Activated naive CD4-positive, alpha-beta T cell treated with anti-CD3 and anti-CD28 coated beads, Interleukin-2, amount 10 ng/mL, durations not matched to agents 7 days and 5 days (primary cell): ENCODE data around the gene EFCC1.

ENCODE experiments used
- CTCF ChIA-PET: fragments of 350-600 bp; sonication (Branson Sonifier 250); formaldehyde crosslinking; loops from one replicate; lab custom pipeline; 2021; ENCODE audit warnings: antibody characterized with exemption; lab: Charles Lee
- DNase-seq: peaks from one replicate; pipeline ENCODE4 v3.0.0-alpha.2; 2020
- H3K27ac Mint-ChIP-seq: one replicate; pipeline ENCODE4 v1.8.0; 2021; ENCODE audit warnings: mild to moderate bottlenecking, moderate library complexity, mixed read lengths
- H3K27me3 Mint-ChIP-seq: one replicate; pipeline ENCODE4 v1.8.0; 2021; ENCODE audit warnings: mild to moderate bottlenecking, mixed read lengths
- H3K36me3 Mint-ChIP-seq: one replicate; pipeline ENCODE4 v1.8.0; 2021; ENCODE audit warnings: mixed read lengths
- H3K4me1 Mint-ChIP-seq: one replicate; pipeline ENCODE4 v1.8.0; 2021; ENCODE audit warnings: mixed read lengths
- H3K4me3 Mint-ChIP-seq: one replicate; pipeline ENCODE4 v1.8.0; 2021; ENCODE audit warnings: mild to moderate bottlenecking, moderate library complexity, mixed read lengths
- H3K9me3 Mint-ChIP-seq: one replicate; pipeline ENCODE4 v1.8.0; 2021; ENCODE audit warnings: mixed read lengths

The EFCC1 gene

DNA sequence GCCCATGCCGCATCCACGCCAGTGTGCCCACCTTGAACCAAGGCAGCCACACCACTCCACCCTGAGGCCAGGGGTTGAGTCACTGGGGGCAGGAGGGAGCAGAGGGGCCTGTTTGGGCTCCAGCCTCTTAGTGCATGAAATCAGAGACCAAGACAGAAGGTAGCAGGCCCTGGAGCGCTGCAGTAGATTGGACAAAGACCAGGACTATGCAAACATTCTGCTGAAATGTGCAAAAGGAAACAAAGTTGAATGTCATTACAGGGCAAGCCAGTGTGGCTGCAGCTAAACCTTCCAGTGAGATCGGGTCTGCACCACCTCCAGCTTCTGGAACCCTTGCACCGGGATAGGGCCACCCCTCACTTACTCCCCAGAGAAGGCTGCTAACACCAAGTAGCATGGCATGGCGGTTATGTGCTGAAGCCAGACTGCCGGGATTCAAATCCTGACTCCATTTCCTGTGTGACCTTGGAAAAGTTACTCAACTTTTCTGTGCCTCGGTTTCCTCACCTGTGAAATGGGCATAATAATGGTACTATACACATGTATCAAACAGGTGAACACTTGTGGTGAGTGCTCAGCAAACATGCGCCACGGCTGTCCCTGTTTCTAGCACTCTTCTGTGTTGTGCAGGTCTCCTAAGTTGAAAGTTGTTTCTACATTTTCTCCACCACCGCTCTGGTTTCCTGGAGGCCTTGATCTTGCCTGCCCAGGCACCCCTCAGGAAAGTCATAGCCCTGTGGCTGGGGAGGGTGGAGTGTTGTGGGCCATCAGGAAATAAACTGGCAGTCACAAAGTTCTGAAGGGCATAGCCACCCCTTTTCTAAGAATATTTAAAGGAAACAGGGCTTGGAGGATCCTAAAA is 34.5 kb downstream of the EFCC1 start:
- CTCF ChIA-PET = interaction anchor here (2.5 kb wide), 1 partner anchor 18 kb away, joined by 11 read pairs; no protein-coding TSS in a partner anchor
- H3K27ac Mint-ChIP-seq = peak overlapping the region; percentile 2
- H3K4me1 Mint-ChIP-seq = peaks cover 18% of the 10 kb centered on the region
- peaks cover 52% of the 10 kb centered on the region for H3K27me3 Mint-ChIP-seq
- peak; percentile 38 for DNase-seq
- H3K36me3 Mint-ChIP-seq = no peaks in the 10 kb centered on the region
- H3K9me3 Mint-ChIP-seq = no peaks in the 10 kb centered on the region
- H3K4me3 Mint-ChIP-seq = no peak overlapping the region

DNA sequence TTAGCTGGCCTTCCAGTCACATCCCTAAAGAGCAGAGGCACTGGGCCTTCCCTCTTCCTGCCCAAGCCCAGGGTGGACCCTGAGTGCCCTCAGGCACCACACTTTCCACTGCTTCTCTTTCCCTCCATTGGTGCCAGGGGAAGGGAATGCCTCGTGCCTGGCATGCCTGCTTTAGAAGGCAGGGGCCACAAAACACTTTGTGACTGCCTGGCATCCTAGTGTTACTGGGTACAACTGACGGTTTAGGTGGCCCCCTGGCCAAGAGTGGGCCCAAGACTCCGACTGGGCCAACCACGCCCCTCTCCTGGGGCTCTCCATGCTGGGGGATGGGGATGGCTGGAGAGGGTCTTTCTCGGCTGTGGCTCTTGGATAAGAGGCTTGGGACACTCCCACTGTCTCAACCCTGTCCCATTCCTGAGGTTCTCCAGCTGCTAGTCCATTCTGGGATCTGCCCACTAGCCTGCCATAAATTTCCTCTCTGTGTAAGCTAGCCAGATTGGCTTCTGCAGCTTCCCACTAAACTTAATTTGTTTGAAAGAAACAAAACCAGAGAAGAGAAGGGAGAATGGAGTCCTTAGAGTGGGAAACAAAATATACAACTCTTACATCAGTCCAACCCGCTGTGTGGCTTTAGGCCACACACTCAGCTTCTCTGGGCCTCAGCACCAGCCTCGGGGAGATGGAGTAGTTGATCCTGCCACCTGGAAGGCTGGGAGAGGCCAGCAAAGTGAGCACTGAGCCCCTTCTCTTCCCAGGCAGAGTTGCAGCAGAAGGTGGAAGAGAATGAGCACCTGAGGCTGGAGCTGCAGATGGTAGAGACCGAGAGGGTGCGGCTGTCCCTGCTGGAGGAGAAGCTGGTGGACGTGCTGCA is 35.4 kb downstream of the EFCC1 start:
- Mint-ChIP-seq H3K27me3 (peaks cover 52% of the 10 kb centered on the region), H3K27ac (peak overlapping the region; percentile 2), H3K9me3 (no peaks in the 10 kb centered on the region), H3K36me3 (no peaks in the 10 kb centered on the region), H3K4me1 (peaks cover 18% of the 10 kb centered on the region), H3K4me3 (no peak overlapping the region)
- no peak for DNase-seq
- CTCF ChIA-PET = interaction anchor here (2.5 kb wide), 1 partner anchor 17 kb away, joined by 11 read pairs; no protein-coding TSS in a partner anchor

DNA sequence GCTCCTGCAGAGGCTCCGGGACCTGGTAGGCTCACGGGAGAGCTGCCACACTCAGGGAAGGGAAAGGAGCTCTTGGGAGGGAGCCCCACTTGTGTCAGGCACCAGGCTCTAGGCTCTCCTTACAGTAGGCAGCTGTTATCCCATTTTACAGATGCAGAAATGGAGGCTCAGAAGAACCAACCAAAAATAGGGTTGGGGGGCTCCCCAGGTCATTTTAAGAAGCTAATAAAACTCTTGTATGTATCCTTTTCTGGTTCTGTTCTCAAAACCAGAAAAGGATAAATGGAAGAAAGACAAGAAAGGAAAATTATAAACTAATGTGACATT is 36.0 kb downstream of the EFCC1 start:
- H3K27ac Mint-ChIP-seq = no peak overlapping the region
- no peaks in the 10 kb centered on the region for H3K9me3 Mint-ChIP-seq
- H3K36me3 Mint-ChIP-seq = no peaks in the 10 kb centered on the region
- no peak for DNase-seq
- no peak overlapping the region for H3K4me3 Mint-ChIP-seq
- CTCF ChIA-PET = interaction anchor here (0.9 to 2.5 kb wide), 2 partner anchors 16 to 21 kb away, joined by 3 to 11 read pairs; no protein-coding TSS in a partner anchor
- peaks cover 52% of the 10 kb centered on the region for H3K27me3 Mint-ChIP-seq
- peaks cover 18% of the 10 kb centered on the region for H3K4me1 Mint-ChIP-seq

DNA sequence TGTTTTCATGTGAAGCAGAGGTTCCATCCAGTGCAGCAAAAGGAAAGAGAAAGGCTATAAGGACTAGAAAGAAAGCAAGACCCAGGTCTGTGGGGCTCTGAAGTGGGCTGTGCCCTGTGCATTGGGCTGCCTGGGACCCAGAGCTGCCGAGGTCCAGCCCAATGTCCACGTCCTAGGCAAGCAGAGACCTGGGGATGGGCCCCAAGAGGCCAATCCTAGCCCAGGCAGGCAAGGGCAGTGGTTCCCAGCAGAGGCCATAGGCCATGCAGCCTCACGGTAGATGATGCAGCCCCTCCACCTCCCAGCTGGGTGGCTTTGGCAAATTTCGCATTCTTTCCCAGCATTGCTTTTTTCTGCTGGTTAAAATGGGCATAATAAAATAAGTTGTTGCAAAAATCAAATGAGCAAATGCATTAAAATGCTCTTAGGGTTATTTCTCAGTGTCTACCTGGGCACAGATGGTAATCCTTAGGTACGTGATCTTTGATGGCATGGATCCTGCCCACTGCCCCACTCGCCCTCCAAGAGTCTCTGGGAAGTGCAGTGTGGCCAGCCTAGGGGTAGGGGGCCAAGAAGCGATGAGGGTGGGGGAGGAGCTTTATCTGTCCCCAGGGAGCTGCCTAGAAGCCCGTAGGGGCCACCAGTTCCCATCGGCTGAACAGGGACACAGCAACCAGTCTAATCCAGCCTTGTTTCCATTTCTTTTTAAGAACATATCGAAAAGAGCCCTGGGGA is 37.2 kb downstream of the EFCC1 start:
- DNase-seq = no peak
- CTCF ChIA-PET = interaction anchor here (0.9 to 2.5 kb wide), 2 partner anchors 15 to 22 kb away, joined by 3 to 11 read pairs; no protein-coding TSS in a partner anchor

DNA sequence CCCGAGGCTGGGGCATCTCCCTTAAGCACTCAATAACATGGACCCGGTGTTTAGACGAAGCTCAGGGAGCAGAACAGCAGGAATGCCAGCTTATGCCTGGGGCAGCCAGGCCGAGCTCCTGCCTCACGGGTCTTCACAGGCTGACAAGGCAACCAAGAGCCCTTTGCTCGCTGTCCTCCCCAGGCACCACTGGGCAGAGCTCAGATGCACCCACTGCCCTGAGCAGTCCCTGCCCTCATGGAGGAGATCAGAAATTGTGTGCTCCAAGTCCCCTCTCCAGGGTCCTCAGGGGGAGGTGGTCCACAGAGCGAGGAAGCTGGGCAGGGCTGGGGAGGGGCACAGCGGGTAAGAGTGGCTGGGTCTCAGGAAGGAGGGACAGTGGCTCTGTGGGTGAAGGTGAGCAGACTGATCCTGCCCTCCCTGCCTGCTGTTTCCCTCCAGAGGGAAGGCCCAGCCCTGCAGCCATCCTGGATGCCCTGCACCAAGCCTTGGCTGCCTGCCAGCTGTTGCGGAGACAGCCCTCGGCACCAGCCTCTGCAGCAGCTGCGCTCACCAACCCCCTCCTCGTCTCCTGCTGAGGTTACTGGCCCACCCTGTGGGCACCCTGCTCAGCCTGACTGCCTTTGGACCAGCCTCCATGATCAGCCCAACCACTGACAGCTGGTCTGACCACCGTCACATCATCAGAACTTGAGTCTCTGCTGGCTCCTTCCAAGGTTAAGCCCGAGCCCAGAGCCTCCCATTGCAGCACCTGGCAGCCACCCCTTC is 38.4 kb downstream of the EFCC1 start:
- Mint-ChIP-seq H3K4me3 (no peak overlapping the region), H3K4me1 (peaks cover 18% of the 10 kb centered on the region), H3K36me3 (no peaks in the 10 kb centered on the region), H3K27me3 (peaks cover 60% of the 10 kb centered on the region), H3K9me3 (no peaks in the 10 kb centered on the region), H3K27ac (no peak overlapping the region)
- CTCF ChIA-PET = interaction anchor here (0.5 to 1.2 kb wide), 2 partner anchors 12 to 70 kb away, joined by 3 to 5 read pairs; no protein-coding TSS in a partner anchor
- no peak for DNase-seq

More for the DNA sequence above, 37.2 kb downstream of the EFCC1 start:
- Mint-ChIP-seq H3K9me3 (no peaks in the 10 kb centered on the region), H3K4me3 (no peak overlapping the region), H3K27me3 (peaks cover 59% of the 10 kb centered on the region), H3K4me1 (peaks cover 18% of the 10 kb centered on the region), H3K36me3 (no peaks in the 10 kb centered on the region), H3K27ac (no peak overlapping the region)

DNA sequence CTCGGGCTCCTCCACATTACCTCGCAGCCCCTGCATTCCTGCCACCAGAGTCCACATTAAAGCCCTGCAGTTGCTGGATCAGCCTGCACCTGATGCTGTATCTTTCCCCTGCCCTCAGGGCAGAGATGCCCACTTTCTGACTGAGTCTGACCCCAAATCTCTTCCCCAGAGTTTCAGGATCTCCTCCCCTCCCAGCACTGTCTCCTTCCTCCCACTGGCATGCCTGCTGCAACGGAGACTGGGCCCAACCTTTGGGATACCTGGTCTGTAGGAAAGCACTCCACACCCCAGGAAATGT is 38.9 kb downstream of the EFCC1 start:
- no peak for DNase-seq
- H3K36me3 Mint-ChIP-seq = no peaks in the 10 kb centered on the region
- H3K9me3 Mint-ChIP-seq = no peaks in the 10 kb centered on the region
- no peak overlapping the region for H3K27ac Mint-ChIP-seq
- peaks cover 18% of the 10 kb centered on the region for H3K4me1 Mint-ChIP-seq
- peaks cover 61% of the 10 kb centered on the region for H3K27me3 Mint-ChIP-seq
- H3K4me3 Mint-ChIP-seq = no peak overlapping the region
- CTCF ChIA-PET = interaction anchor here (0.5 to 1.2 kb wide), 2 partner anchors 12 to 70 kb away, joined by 3 to 5 read pairs; no protein-coding TSS in a partner anchor

DNA sequence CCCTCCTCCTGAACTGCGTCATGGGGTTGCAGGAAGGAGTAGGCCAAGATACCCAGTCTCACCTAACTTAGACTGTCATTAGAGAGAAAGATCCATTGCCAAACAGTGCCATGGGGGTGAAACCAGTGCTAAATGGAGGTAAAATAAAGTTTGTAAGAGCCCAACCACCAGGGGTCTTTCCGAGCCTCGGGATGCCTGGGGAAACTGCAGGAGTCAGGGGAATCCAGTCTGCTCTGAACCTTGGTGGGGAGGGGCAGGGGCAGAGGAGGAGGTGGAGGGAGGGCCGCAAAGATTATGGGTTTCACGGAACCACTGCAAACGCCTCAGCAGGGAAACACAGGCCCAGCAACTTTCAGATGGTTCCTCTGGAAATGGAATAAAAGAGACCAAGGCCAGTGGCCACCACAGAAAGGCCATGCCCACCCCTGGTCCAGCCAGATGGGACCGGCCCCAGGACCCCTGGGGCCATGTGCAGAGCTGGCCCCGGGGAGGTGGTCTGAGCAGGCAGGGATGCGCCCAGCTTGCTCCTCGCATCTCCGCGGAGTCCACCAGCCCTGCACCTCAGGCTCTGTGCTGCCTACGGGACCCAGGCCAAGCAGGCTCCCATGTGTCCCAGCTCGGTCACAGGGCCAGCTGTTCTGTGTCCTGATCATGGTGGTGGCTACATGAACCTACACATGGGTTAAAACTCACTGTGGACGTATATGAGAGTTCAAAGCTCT is 39.6 kb downstream of the EFCC1 start:
- H3K27me3 Mint-ChIP-seq = peaks cover 68% of the 10 kb centered on the region
- H3K27ac Mint-ChIP-seq = no peak overlapping the region
- H3K4me3 Mint-ChIP-seq = no peak overlapping the region
- H3K9me3 Mint-ChIP-seq = no peaks in the 10 kb centered on the region
- no peak for DNase-seq
- H3K4me1 Mint-ChIP-seq = peaks cover 13% of the 10 kb centered on the region
- H3K36me3 Mint-ChIP-seq = no peaks in the 10 kb centered on the region
- CTCF ChIA-PET = interaction anchor here (0.9 to 1.1 kb wide), 2 partner anchors 12 to 13 kb away, joined by 3 to 4 read pairs; no protein-coding TSS in a partner anchor

DNA sequence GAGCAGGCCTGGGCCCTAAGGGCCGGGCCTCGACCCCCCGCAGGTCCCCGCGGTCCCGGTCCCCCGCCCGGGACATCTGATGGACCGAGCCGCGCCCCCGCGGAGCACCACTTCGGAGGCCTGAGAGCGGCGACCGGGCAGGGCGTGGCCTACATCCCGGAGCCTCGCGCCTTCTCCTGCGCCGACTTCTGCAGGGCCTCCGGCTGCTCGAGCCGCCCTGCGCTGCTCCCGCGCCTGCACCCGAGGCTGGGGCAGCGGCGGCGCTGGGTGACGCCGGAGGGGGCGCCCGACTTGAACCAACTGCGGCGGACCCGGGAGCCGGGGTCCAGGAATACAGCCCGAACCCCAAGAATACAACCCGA is 44.6 kb downstream of the EFCC1 start:
- H3K27ac Mint-ChIP-seq = no peak overlapping the region
- peak overlapping the region; percentile 38 for H3K4me3 Mint-ChIP-seq
- peaks cover 5% of the 10 kb centered on the region for H3K36me3 Mint-ChIP-seq
- peaks cover 56% of the 10 kb centered on the region for H3K27me3 Mint-ChIP-seq
- peaks cover 2% of the 10 kb centered on the region for H3K4me1 Mint-ChIP-seq
- DNase-seq = peak; percentile 65
- CTCF ChIA-PET = interaction anchor here (0.6 to 1.8 kb wide), 5 partner anchors 16 to 202 kb away, joined by 4 to 9 read pairs (median 4); no protein-coding TSS in a partner anchor
- H3K9me3 Mint-ChIP-seq = peaks cover 7% of the 10 kb centered on the region

DNA sequence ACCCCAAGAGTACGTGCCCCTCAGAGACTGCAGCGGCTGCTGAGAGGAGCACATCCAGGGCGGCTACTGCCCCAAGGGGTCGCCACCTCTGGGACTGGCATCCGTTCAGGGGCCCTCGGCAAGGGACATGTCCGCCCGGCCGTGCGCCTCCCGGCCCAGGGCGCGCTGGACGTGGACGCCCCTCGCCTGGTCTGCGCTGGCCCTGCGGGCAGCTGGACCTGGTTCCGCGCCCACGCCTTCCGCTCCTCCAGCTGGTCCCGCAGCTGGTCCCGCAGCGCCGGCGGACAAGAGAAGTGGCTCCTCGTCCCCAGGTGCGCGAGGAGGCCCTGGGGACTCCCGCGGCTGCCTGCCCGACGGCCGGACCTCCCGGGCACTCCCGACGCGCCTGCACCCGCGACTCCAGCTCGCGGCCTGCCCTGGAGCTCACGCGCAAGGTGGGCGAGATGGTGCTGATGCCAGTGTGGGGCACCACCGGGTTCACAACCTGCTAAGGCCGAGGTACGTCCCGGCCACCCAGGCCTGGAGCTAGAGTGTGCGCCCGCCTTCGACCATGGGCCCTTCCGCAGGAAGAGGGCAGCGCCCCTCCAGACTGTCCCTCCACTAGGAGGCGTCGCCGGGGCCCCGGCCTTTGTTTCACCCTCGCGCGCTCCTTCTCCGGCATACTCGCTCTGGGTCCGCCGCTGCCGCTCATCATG is 45.1 kb downstream of the EFCC1 start:
- Mint-ChIP-seq H3K36me3 (peaks cover 5% of the 10 kb centered on the region), H3K9me3 (peaks cover 7% of the 10 kb centered on the region), H3K27me3 (peaks cover 52% of the 10 kb centered on the region), H3K4me3 (no peak overlapping the region), H3K4me1 (peaks cover 2% of the 10 kb centered on the region), H3K27ac (no peak overlapping the region)
- DNase-seq = peak; percentile 21
- CTCF ChIA-PET = interaction anchor here (0.6 to 1.8 kb wide), 5 partner anchors 16 to 201 kb away, joined by 4 to 9 read pairs (median 4); no protein-coding TSS in a partner anchor

DNA sequence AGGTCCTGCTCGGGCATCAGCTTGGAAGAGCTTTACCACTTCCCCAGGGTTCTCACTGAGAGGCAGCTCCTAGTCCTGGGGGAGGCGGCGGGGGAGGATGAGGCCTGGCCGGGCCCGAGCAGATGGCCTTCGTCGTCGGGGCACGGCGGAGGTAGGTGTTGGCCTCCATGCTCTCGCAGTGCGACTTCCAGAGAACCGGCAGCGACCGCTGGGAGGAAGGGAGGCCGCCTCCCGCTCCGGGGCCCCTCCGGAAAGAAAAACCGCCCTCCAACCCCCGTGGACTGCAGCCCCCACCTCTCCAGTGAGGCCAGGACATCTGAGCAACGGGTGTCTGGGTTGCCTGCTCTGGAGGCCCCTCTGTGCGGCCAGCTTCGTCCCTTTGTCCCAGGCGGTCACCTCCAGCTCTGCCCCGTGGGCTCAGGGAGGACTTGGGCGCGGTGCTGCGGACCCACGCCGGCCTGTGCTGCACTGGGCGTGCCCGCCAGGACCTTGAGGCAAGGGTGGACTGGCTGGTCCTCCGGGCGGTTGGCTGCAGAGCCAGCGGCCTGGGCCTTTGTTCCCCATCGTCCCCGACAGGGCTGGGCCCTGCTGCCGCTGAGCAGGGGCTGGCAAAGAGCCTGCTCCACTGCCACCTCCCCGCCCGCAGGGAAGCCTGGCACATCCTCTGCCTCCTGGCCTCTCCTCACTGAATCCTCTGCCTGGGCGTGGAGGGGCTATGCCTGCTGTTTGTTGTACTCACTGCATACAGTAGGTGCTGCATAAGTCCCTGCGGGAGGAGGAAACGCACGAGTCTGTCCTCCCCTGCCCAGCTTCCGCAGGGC is 45.8 kb downstream of the EFCC1 start:
- Mint-ChIP-seq H3K27me3 (peaks cover 50% of the 10 kb centered on the region), H3K36me3 (peaks cover 5% of the 10 kb centered on the region), H3K27ac (no peak overlapping the region), H3K4me3 (no peak overlapping the region), H3K4me1 (peaks cover 2% of the 10 kb centered on the region), H3K9me3 (peaks cover 7% of the 10 kb centered on the region)
- peak; percentile 16 for DNase-seq
- CTCF ChIA-PET = interaction anchor here (1.1 to 1.8 kb wide), 4 partner anchors 17 to 200 kb away, joined by 4 to 9 read pairs (median 5); no protein-coding TSS in a partner anchor

DNA sequence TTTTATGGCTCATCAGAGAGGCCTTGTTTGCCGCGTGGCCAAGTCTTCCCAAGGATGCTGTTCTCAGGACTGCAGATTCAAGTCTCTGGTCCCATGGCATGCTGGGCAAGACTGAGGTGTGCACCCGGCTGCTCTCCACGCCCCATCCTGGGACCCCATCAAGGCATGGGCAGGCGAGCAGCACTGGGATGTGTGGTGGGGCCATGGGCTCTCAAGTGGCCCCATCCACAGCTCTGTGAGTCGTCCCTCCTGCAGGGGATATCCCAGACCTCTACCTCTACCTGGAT is 46.4 kb downstream of the EFCC1 start:
- no peak overlapping the region for H3K4me3 Mint-ChIP-seq
- DNase-seq = no peak
- no peak overlapping the region for H3K27ac Mint-ChIP-seq
- CTCF ChIA-PET = interaction anchor here (1.8 kb wide), 1 partner anchor 31 kb away, joined by 9 read pairs; no protein-coding TSS in a partner anchor
- peaks cover 7% of the 10 kb centered on the region for H3K9me3 Mint-ChIP-seq
- peaks cover 44% of the 10 kb centered on the region for H3K27me3 Mint-ChIP-seq
- peaks cover 2% of the 10 kb centered on the region for H3K4me1 Mint-ChIP-seq
- peaks cover 5% of the 10 kb centered on the region for H3K36me3 Mint-ChIP-seq
